ENCODE data around the gene COQ2.

GRCh38 chr4:83251447-83251830 lies 33.2 kb downstream of the COQ2 start:
- TF ChIP-seq POLR2A (IDR thresholded peaks at IDR 0.05) (no peak), CTCF (IDR thresholded peaks at IDR 0.05) (no peak)

Measured in heart left ventricle (tissue), 13 donors.